ENCODE data around the gene TUBB2B.
A peak's percentile ranks its signal among the peaks of the same experiment; 100 is the strongest.

The TUBB2B gene

DNA sequence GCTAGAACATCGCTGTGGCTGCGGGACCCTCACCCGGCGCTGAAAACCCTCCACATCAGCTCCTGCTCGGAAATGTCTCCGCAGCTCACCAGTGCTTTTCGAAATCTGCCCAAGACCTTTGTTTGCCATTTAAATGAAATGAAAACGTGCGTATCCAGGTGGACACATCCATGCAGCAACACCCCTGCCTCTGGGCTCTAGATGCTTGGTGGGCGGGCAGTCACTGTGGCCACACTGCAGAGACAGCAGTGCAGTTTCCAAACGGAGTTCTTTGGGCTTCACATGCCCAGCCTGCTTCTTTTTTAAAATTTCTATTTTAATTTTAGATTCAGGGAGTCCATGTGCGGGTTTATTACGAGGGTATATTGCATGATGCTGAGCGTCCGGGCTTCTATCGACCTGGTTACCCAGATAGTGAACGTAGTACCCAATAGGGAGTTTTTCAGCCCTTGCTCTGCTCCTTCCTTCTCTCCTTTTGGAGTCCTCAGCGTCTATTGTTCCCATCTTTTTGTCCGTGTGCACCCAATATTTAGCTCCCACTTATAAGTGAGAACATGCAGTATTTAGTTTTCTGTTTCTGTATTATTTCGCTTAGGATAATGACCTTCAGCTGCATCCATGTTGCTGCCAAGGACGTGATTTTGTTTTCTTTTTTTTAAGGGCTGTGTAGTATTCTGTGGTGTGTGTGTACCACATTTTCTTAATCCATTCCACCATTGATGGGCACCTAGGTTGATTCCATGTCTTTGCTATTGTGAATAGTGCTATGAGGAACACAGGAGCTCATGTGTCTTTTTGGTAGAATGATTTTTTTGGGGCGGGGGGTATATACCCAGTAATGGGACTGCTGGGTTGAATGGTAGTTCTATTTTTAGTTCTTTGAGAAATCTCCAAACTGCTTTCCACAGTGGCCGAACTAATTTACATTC lies 4.8 kb upstream of the TUBB2B start:
- DNase-seq = no peak

DNA sequence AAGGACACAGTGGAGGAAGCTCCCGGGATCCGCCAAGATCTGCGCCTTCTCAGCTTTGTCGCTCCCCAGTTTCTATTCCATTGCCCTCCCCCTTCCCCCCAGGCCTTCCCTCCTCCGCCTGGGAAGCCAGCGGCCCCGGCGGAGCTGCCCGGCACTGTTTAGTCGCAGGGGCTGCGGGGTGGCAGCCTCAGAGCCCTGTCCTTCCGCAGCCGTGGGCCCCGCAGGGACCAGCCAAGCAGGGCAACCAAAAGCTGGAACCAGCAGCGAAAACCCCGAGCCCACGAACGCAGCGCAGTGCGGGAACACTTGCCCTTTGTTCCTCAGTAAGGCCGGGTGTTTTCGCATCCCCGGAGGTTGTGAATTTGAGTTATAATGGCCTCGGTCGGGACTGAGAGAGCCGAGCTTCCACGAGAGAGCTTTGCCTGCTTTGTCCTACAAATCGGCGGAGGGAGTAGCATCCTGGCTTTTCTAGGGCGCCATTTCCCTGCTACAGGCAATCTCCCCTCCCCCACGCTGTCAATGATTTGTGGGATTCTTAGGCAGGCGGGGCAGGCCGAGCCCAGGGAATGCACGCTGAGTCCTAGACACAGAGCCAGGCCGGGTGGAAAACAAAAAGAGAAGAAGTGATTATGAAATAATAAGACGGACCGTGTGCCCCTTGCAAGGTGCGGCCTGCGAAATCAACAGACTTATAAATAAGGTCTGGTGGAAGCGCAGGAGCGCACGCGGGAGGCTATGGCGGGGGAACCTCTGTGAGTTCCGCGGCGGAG lies 4.0 kb upstream of the TUBB2B start:
- no peak for DNase-seq

DNA sequence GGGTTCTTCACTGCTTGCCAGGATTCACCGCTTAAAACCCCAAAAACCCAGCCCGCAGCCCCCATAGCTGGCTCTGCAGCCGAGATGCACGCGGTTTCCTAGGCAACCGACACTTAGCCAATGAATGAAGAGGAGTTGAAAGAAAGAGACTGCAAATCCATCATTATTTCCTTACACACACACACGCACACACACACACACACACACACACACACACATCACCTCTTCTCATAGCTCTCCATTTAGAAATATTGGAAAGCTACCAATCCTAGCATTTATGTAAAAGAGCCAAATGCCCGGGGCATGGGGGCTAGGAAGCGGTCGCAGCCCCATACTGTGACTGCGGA lies 3.4 kb upstream of the TUBB2B start:
- no peak for DNase-seq

DNA sequence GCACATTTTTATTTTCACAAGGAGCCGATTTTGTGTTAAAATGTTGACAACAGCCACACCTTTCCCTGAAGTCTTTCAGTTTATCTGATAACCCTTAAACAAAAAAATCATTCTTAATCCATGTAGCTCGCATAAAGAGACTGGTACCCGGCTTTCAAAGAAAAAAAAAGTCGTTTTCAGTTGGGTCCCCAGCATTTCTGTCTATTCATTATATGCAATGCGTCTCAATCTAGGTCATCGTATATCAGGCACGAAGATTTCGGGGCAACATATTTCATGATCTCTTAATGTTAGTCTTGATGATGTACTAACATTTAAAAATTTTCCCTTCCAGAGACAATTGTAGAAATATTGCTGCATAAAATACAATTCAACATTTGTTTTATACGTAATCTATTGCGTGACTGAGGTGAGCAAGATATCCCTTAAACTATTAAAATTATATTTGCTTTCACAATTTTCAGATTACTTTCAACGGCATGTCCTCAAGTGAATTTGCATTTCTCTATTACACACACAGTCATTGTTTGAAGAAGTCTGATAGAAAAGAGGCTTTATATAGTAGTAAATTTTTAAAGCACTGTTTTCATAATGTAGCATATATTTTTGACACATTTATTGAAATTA lies 2.9 kb upstream of the TUBB2B start:
- no peak for DNase-seq

DNA sequence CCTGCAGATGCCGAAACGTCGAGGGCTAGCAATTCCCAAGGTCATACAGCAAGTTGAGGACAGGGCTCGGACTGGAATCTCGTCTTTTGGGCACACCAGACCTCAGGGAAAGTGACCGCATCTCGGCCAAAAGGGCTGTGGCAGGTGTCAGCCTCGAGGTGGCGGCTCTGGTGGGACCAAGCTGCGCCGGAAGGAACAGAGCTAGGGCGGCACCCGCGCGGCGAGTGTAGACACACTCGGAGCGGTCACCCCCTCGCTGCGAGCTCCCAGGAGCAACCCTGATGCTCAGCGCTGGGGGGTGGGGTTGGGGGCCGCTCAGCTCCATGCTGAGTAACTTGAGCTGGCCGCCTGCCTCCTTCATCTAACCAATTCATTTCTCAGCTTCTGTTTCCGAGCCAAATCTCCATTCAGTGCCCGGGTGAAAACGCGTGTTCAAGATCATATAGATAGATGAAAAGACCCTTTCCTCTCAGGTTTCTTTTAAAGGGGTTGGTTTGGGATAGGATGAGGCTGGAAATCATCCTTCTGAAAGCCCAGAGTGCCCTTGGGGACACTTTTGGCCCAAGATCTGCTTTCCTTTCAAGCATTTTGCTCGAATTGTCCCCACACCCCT lies 2.2 kb upstream of the TUBB2B start:
- DNase-seq = no peak

DNA sequence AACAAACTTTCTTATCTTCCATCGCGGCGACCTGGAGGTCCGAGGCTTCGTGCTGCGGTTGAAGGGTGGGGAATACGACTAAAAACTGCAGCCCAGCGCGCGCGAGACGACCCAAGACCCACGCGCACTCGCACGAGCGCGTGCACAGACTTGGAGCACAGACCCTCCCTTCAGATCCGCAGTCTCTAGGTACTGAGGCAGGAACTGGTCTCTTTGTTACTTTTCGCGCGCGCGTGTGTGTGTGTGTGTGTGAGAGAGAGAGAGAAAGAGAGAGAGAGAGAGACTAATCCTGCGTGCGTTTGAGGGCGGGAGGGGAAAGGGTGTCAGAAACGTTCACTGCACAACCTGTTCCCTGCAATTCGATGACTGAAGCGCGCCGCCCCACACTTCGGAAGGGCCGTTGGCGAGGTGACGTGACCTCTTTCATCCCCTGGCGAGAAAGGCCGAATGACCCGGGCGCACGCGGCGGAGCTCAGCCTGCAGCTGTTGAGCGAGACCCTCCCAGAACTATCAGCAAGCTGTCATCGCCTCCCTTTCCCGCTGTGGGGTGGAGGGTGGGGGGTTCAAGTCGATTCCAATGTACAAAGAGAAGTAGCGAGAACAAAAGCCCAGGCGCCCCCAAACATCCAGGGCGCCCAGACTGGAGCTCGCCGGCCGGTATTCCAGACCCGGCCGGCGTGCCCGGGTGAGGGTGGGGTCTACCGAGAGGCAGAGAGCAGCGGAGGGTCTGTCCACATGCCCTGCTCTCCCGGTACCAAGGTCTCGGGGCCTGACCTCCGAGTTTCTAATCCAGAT lies 1.5 kb upstream of the TUBB2B start:
- DNase-seq = peak; percentile 41

DNA sequence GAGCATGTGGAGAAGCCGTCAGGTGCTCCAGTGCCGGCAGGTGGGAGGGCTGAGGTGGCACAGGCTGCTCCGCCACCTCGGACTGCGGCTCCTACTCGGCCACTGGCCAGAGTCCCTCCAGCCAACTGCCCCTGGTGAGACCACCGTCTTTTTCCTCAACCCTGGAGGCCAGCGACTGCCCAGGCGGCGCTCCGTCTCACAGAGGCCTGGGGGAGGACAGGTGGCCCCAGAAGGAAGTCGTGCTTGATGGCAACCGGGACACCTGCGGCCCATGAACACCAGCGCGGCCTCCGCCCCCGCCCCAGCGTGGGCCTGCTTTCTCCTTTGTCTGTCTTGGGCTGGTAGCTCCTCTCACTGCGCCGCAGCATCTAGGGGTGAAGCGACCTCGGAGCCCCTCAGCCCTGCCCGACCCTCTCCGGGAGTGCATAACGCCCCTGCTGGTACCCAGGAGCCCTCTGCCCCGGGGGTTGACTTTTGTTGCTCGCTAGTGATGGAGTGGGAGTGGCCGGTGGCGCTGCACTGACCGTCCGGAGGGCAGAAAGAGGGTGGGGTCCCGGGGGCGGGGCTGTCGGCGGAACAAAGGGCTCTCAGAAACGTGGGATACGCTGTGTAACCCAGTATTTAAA lies 706 bp upstream of the TUBB2B start:
- DNase-seq = no peak

DNA sequence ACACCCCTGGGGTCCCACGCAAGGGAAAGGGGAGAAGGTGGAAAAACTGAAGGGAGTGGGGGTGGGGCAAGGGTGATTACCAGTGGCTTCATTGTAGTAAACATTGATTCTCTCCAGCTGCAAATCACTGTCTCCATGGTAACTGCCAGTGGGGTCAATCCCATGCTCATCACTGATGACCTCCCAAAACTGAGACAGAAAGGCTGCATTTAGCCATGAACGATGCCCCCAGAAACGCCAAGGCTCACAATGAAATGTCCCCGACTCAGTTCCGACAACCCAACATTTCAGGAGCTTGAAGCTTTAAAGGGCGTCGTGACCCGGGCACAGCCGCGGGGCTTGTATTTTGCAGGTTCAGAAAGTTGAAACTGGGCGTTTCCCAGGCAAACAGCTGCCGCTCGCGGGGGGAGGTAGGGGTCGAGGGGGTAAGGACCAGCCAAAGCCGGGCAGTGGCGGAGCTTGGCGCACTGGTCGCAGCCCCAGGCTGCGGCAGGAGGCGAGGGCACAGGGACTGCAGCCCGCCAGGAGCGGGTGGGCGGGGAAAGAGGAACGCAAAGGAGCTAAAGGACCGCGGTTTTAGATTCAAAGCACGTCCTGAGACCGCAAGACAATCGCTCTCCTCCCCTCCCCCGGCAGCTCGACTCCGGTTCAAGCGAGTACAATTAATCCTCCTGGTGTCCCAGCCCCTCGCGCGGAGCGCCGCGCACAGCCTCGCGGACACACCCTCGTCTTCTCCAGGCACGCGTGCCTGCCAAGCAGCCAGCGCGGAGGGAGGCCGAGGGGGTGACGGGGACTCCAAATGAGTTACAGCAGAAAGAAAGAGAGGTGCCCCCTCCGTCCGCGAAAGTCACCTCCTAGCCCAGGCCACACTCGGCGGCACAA lies 731 bp downstream of the TUBB2B start:
- DNase-seq = no peak

DNA sequence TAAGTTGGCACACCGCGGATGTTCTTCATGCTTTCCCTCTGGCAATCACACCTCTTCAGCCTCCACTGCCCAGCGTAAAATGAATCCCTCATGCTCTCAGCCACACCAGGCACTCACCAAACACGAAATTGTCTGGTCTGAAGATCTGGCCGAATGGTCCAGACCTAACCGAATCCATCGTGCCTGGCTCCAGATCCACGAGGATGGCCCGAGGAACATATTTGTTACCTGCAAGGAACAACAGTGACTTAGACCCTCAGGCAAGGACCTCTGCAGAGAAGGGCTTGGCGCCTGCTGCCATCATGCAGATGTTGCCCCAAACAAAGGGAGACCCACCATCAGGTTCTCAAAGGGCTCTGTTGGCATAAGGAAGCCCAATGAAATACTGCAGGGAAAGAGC lies 1.4 kb downstream of the TUBB2B start:
- no peak for DNase-seq

DNA sequence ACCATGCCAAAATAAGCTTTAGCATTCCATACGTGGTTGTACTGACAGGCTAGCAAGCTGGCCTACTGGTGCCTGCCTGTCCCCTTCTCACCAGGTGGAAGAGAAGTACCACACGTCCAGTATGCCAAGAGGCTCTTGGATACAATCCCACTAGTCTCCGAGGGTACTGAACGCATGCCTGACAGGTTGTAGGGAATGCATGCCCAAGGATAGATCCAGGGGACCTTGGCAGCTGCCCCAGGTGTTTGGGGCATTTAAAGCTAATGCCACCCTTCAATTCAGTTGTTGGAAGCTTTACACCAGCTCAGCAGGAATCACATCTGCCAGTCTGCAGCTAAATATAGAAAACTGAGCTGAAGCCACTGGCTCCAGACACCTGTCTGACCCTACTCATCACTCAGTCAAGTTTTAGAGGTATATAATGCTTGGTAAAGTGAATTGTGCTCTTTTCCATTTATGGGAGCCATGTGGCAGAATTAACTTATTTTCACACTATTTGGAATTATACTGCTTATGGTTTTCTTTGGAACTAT lies 4.9 kb downstream of the TUBB2B start:
- no peak for DNase-seq

DNA sequence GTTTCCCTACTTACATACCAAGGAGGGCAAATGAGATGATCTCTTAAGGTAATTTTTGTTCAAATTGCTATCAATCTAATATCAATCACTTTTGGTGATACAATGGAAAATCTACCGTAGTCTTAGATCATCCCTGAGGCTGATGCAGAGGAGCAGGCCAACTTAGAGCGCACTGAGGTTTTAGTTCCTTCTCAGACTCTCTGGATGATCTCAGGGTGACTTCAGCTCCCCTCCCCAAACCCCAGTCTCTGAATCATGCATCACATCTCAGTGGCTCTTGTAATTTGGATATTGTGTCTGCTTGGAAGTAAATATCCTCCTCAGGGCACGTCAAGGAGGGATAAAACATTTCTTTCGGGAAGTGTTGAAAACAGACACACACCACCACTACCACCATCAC lies 5.9 kb downstream of the TUBB2B start:
- no peak for DNase-seq

DNA sequence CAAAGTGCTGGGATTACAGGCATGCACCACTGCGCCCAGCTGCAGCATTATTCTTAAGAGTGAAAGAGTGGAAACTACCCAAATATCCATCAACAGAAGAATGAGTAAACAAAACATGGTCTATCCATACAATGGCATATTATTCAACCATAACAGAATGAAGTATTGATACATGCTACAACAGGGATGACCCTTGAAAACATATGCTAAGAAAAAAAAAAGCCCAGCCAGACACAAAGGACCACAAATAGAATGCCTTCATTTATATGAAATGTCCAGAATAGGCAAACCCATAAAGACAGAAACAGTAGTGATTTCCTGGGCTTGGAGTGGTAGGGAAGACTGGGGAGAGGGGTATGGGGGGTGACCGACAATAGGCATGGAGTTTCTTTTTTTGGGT lies 7.1 kb downstream of the TUBB2B start:
- no peak for DNase-seq

DNA sequence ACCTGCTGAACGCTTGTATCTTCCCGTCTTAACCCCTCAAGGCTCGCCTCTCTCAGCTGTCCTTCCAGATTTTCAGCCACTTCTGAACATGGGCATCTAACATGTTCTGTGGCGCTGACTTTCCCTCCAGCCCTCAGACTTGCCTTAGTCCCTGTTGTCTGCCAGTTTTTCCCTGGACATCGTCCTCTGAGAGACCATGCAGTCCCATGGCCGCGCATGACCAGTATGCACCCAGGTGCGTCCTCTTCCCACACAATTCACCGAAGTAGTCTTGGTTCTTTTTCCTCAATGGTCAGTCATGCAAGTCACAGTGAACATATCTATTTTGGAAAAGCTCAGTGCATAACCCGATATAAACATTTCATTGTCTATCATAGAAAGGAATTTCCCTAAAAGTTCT lies 9.2 kb downstream of the TUBB2B start:
- DNase-seq = no peak

DNA sequence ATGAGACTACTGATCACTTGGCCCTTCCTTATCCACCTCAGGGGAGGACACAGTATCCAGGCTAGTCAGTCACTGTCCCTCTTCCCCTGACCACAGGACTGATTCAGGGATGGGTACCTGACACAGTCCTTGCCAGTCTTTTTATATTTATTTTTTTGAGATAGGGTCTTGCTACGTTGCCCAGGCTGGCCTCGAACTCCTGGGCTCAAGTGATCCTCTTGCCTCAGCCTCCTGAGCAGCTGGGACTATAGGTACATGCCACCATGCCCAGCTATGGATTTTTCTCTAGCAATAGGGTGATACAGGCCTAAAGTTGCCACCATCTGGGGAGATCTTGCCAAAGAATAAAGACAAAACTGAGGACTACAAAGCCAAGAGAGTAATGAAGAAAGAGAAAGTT lies 10.2 kb downstream of the TUBB2B start:
- DNase-seq = no peak

DNA sequence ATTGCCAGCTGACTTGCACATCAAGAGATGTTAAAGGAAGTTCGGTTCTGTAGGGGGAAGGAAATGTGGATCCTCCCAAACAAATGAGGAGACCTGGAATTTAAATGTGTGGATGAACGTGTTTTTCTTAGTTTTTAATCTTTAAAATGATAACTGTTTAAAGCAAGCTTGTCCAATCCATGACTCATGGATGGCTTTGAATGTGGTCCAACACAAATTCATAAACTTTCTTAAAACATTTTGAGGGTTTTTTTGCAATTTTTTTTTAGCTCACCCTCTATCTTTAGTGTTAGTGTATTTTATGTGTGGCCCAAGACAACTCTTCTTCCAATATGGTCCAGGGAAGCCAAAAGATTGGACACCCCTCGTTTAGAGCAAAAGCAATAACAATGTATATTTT lies 12.6 kb downstream of the TUBB2B start:
- no peak for DNase-seq

DNA sequence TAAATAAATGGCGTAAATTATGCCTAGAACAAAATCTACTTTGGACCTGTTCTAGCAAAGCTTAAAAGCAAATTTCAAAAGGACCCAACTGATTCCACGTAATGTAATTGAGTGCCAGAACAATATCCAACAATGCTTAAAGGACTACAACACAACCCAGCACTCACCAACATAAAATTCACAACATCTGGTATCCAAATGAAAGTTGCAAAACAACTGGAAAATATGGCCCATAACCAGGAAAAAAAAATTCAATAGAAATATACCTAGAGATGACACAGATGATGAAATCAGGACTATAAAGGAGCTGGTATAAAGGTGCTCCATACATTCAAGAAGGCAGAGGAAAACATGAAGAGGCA lies 14.1 kb downstream of the TUBB2B start:
- DNase-seq = no peak

DNA sequence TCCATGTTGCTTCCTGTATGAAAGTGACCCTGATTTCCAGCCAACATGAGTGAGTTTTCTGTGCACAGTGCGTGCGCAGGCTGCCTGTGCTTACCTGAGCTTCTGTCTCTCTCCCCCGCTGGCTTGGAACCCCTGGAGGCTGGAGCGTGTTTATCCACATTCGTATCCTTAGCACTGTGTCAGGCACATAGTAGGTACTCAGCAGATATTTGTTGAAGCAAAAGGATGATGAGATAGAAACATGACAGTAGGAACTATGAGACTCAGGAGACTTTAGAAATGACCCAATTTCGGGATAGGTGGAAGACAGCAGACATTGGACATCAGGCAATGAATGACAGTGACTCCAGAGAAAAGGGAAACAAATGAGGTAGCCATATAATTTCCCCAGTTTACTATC lies 15.2 kb downstream of the TUBB2B start:
- DNase-seq = no peak

DNA sequence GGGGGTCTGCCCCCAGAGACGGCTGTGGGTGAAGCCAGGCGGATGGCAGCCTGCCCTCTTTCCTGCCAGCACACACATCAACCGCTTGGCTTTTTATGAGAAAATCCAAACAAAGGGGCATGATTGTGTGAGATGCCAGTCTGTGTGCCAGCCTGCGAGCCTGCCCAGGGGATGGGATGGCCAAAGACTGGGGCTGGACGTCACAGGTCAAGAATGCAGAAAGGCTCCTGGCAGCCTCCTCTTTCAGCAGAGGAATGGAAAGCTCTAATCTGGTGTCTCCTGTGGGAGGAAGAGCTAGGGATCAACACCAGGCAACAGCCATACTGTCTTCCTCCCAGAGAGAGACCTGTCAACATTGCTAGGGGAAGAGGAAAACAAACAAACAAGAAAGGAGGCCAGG lies 15.8 kb downstream of the TUBB2B start:
- DNase-seq = no peak

DNA sequence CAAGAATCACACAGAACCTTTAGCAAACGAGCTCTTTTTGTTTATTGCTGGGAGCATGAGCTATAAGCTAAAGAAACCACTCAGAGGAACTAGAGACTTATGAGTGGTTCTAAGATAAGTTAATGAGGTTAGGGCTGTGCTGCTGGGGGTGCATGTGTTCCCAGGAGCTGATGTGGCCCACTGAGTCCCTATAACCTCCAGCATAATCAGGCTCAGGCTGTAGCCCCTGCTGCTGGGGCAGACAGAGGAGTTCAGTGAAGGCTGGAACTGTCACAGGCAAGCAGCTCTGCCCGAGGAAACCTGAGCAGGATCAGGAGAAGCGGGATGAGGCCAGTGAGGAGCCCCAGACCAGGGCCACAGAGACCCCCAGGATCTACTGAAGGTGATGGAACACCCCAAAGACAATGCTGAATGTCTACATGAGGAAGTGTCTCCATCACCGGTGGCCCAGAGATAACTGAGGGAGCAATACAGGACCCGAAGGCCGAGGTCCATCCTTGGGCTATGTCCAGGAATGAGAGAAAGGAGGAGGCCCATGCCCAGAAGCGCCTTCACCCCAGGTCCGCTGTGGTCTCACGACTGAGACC lies 17.3 kb downstream of the TUBB2B start:
- DNase-seq = no peak

Measured in CD4-positive, alpha-beta T cell treated with Interleukin-4 for 4 hours (primary cell).